Smooth muscle cell (in vitro differentiated cells): ENCODE data around the gene BRAF. TPM values are rescaled to one million over a fixed set of nuclear protein-coding genes. Genes with fewer than 3 reads are reported as not detected.

ENCODE experiments used
- DNase-seq: peaks from one replicate; lab custom pipeline; 2025; ENCODE audit not compliant: unreplicated experiment; lab: John Stamatoyannopoulos, UW
- H2AFZ ChIP-seq: fragments of 200-600 bp; sonication (generic); 2 replicates; pipeline ENCODE4 v1.6.0; 2016; ENCODE audit warnings: antibody characterized with exemption, low read depth, mild to moderate bottlenecking
- H3F3A ChIP-seq: fragments of 200-600 bp; sonication (generic); 2 replicates; pipeline ENCODE4 v1.6.0; 2017; ENCODE audit warnings: antibody characterized with exemption, low read depth
- H3K27ac ChIP-seq: fragments of 200-600 bp; sonication (generic); 2 replicates; pipeline ENCODE4 v1.5.1; 2016; ENCODE audit warnings: low read depth, mild to moderate bottlenecking
- H3K27me3 ChIP-seq: fragments of 200-600 bp; sonication (generic); 2 replicates; pipeline ENCODE4 v1.6.1; 2016; ENCODE audit warnings: low read depth, mild to moderate bottlenecking
- H3K36me3 ChIP-seq: fragments of 200-600 bp; sonication (generic); 2 replicates; pipeline ENCODE4 v1.5.1; 2016; ENCODE audit warnings: low read depth
- H3K4me1 ChIP-seq: fragments of 200-600 bp; sonication (generic); 2 replicates; pipeline ENCODE4 v1.5.1; 2016; ENCODE audit warnings: low read depth
- H3K4me2 ChIP-seq: fragments of 200-600 bp; sonication (generic); 2 replicates; pipeline ENCODE4 v1.6.0; 2016; ENCODE audit warnings: mild to moderate bottlenecking
- H3K4me3 ChIP-seq: fragments of 200-600 bp; sonication (generic); 2 replicates; pipeline ENCODE4 v1.5.1; 2016; ENCODE audit warnings: mild to moderate bottlenecking
- H3K79me2 ChIP-seq: fragments of 200-600 bp; sonication (generic); 2 replicates; pipeline ENCODE4 v1.6.0; 2016; ENCODE audit warnings: low read depth, mild to moderate bottlenecking
- H3K9ac ChIP-seq: fragments of 200-600 bp; sonication (generic); 2 replicates; pipeline ENCODE4 v1.6.0; 2016; ENCODE audit warnings: low read depth
- H3K9me3 ChIP-seq: fragments of 200-600 bp; sonication (generic); replicated peaks from 2 replicates; pipeline ENCODE4 v1.5.1; 2016; ENCODE audit warnings: low read depth
- H4K20me1 ChIP-seq: fragments of 200-600 bp; sonication (generic); 2 replicates; pipeline ENCODE4 v1.6.0; 2016; ENCODE audit warnings: low read depth
- WGBS: methylation state at CpG from one replicate; pipeline ENCODE4 v1.1.7; 2016; ENCODE audit warnings: low lambda C conversion rate; 5-methylcytosine and 5-hydroxymethylcytosine counted together
- polyA plus RNA-seq: library from polyadenylated mRNA; unstranded; fragments of >200 nt; fragmentation: Nextera tagmentation; extraction: Ambion mirVana; gene quantifications from 2 replicates; pipeline ENCODE4 v1.2.1, GENCODE V29; 2016
- total RNA-seq: library from RNA; depleted of rRNA; stranded (reverse); fragments of >200 nt; gene quantifications from 2 replicates; pipeline ENCODE4 v1.2.3, GENCODE V29; 2014
- TF ChIP-seq, protein P1 (sequence below): fragments of 200-600 bp; sonication (generic); IDR thresholded peaks from 2 replicates; pipeline ENCODE4 v1.5.1; 2017; ENCODE audit warnings: borderline replicate concordance, mild to moderate bottlenecking, antibody characterized with exemption; ENCODE audit not compliant: insufficient read depth, poor library complexity, severe bottlenecking

Gene BRAF
- total and polyA plus RNA-seq, 2 experiments from 2014 or later = 6.5 to 28.9 TPM

- no peak overlapping the region for H3K27ac ChIP-seq
- no peak overlapping the region for H3K4me2 ChIP-seq
- H3K79me2 ChIP-seq = no peaks in the 10 kb centered on the region
- H4K20me1 ChIP-seq = no peaks in the 10 kb centered on the region
- no peaks in the 10 kb centered on the region for H3K27me3 ChIP-seq
- no peaks in the 10 kb centered on the region for H3K9me3 ChIP-seq
- H2AFZ ChIP-seq = no peak overlapping the region
- H3K36me3 ChIP-seq = no peaks in the 10 kb centered on the region
- DNase-seq = no peak
- no peak overlapping the region for H3K9ac ChIP-seq
- no peaks in the 10 kb centered on the region for H3F3A ChIP-seq
- H3K4me3 ChIP-seq = no peak overlapping the region
- TF ChIP-seq, protein P1, sequence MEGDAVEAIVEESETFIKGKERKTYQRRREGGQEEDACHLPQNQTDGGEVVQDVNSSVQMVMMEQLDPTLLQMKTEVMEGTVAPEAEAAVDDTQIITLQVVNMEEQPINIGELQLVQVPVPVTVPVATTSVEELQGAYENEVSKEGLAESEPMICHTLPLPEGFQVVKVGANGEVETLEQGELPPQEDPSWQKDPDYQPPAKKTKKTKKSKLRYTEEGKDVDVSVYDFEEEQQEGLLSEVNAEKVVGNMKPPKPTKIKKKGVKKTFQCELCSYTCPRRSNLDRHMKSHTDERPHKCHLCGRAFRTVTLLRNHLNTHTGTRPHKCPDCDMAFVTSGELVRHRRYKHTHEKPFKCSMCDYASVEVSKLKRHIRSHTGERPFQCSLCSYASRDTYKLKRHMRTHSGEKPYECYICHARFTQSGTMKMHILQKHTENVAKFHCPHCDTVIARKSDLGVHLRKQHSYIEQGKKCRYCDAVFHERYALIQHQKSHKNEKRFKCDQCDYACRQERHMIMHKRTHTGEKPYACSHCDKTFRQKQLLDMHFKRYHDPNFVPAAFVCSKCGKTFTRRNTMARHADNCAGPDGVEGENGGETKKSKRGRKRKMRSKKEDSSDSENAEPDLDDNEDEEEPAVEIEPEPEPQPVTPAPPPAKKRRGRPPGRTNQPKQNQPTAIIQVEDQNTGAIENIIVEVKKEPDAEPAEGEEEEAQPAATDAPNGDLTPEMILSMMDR = no peak
- 93% methylated on average over 6 of the region's 6 CpGs for WGBS
- peaks cover 9% of the 10 kb centered on the region for H3K4me1 ChIP-seq
These were observed 236.4 kb downstream of the BRAF start for GRCh38 chr7:140688341-140688740.

DNA sequence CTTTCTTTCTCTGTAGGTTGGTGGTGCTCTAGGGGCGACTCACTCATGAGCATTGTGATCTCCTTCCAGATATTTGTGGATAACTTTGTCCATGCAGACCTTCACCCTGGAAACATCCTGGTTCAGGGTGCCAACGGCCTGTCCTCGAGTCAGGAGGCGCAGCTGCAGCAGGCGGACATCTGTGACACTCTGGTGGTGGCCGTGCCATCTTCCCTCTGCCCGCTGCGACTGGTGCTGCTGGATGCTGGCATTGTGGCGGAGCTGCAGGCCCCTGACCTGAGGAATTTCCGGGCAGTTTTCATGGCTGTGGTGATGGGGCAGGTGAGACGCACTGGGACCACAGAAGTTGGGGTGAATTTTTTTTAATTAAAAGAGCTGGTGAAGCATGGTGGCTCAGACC is 237.8 kb downstream of the BRAF start:
- H3K9me3 ChIP-seq = no peaks in the 10 kb centered on the region
- H3K4me1 ChIP-seq = peaks cover 9% of the 10 kb centered on the region
- H3K4me2 ChIP-seq = no peak overlapping the region
- no peaks in the 10 kb centered on the region for H3K79me2 ChIP-seq
- H3K4me3 ChIP-seq = no peak overlapping the region
- 94% methylated on average over 11 of the region's 11 CpGs for WGBS
- H3K36me3 ChIP-seq = no peaks in the 10 kb centered on the region
- no peak overlapping the region for H3K9ac ChIP-seq
- no peak overlapping the region for H2AFZ ChIP-seq
- TF ChIP-seq, protein P1 = no peak
- H3F3A ChIP-seq = no peaks in the 10 kb centered on the region
- no peaks in the 10 kb centered on the region for H3K27me3 ChIP-seq
- no peak for DNase-seq
- no peak overlapping the region for H3K27ac ChIP-seq
- no peaks in the 10 kb centered on the region for H4K20me1 ChIP-seq

DNA sequence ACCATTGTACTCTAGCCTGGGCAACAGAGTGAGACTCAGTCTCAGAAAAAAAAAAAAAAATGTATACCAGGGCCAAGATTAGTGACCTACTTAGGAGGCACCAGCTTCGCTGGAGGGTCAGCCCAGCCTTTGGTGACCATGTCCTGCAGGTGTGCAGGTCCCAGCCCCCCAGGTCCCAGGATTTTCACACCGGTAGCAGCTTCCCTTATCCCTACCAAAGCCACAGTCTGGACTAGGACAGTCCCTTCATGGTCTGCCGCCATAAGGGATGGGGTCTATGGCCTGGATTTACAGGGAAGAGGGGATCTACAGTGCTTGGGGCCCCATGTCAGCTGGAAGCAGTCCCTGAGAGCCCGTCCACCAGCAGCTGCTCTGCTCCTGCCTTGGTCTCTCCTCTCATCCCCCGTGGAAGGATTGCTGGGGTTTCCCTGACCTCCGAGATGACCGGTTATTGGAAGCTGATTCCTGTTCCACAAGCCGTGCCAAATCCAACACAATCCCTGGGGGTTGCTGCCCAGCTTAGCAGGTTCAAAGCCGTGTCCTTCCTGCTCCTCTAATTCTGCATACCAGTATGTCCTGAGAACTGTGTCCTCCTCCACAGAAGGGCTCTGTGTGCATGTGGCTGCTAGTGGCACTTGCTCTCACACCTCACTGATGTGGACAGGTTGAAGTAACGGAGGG is 239.2 kb downstream of the BRAF start:
- no peaks in the 10 kb centered on the region for H3K9me3 ChIP-seq
- H3K4me3 ChIP-seq = no peak overlapping the region
- no peaks in the 10 kb centered on the region for H3K27me3 ChIP-seq
- no peak overlapping the region for H3K9ac ChIP-seq
- H4K20me1 ChIP-seq = no peaks in the 10 kb centered on the region
- no peaks in the 10 kb centered on the region for H3K36me3 ChIP-seq
- H3K79me2 ChIP-seq = no peaks in the 10 kb centered on the region
- peaks cover 9% of the 10 kb centered on the region for H3K4me1 ChIP-seq
- 96% methylated on average over 10 of the region's 10 CpGs for WGBS
- no peak overlapping the region for H2AFZ ChIP-seq
- TF ChIP-seq, protein P1 = no peak
- H3K4me2 ChIP-seq = no peak overlapping the region
- H3F3A ChIP-seq = no peaks in the 10 kb centered on the region
- no peak overlapping the region for H3K27ac ChIP-seq
- no peak for DNase-seq
